GM21723 (cell line): ENCODE results near the gene LRRC15.

ENCODE experiments used
- ATAC-seq: cut with Tn5 transposase; IDR thresholded peaks from one replicate; pipeline ENCODE4 v1.9.1; 2021; ENCODE audit warnings: mild to moderate bottlenecking, moderate library complexity; ENCODE audit not compliant: unreplicated experiment

LRRC15 gene

GRCh38 chr3:194320744-194321243 lies 48.7 kb downstream of the LRRC15 start:
- ATAC-seq: no peak

GRCh38 chr3:194320100-194320499 lies 49.4 kb downstream of the LRRC15 start:
- no peak for ATAC-seq

- ATAC-seq: no peak
These were observed 50.9 kb downstream of the LRRC15 start for GRCh38 chr3:194318511-194319161.

- no peak for ATAC-seq
These were observed 52.6 kb downstream of the LRRC15 start for GRCh38 chr3:194316918-194317317.

- ATAC-seq: peak; percentile 32
These were observed 53.6 kb downstream of the LRRC15 start for GRCh38 chr3:194315965-194316361.

GRCh38 chr3:194315088-194315964 lies 54.2 kb downstream of the LRRC15 start:
- peak; percentile 92 for ATAC-seq

GRCh38 chr3:194314388-194315068 lies 55.0 kb downstream of the LRRC15 start:
- ATAC-seq: no peak

- ATAC-seq: no peak
These were observed 55.8 kb downstream of the LRRC15 start for GRCh38 chr3:194313560-194314387.

GRCh38 chr3:194312743-194313281 lies 56.7 kb downstream of the LRRC15 start:
- no peak for ATAC-seq

GRCh38 chr3:194312186-194312742 lies 57.3 kb downstream of the LRRC15 start:
- no peak for ATAC-seq

- no peak for ATAC-seq
These were observed 58.5 kb downstream of the LRRC15 start for GRCh38 chr3:194311000-194311399.

- no peak for ATAC-seq
These were observed 59.3 kb downstream of the LRRC15 start for GRCh38 chr3:194310060-194310835.

GRCh38 chr3:194308601-194309449 lies 60.7 kb downstream of the LRRC15 start:
- no peak for ATAC-seq

GRCh38 chr3:194307849-194308248 lies 61.7 kb downstream of the LRRC15 start:
- no peak for ATAC-seq

GRCh38 chr3:194306771-194307640 lies 62.5 kb downstream of the LRRC15 start:
- peak; percentile 63 for ATAC-seq

GRCh38 chr3:194306109-194306686 lies 63.3 kb downstream of the LRRC15 start:
- peak; percentile 29 for ATAC-seq
